ENCODE measurements around the gene DLST.

- no peak for TF ChIP-seq CTCF (conservative IDR thresholded peaks at IDR 0.05; ENCODE audit: low read depth, low read length)
- no peak for TF ChIP-seq EZH2 (IDR thresholded peaks at IDR 0.05; ENCODE audit: borderline replicate concordance, low read depth, low read length, poor library complexity, severe bottlenecking)
These were observed 60.9 kb downstream of the DLST start for GRCh38 chr14:74942608-74943007.

Measured in A673 (cell line).